Activated CD4-positive, alpha-beta T cell treated with anti-CD3 and anti-CD28 coated beads for 36 hours (primary cell): ENCODE measurements around the gene ADAM19. TPM values are rescaled to one million over a fixed set of nuclear protein-coding genes. Genes with fewer than 3 reads are reported as not detected.
A peak's percentile ranks its signal among the peaks of the same experiment; 100 is the strongest.

Source experiments
- ATAC-seq: fragments of 200-7000 bp; cut with Tn5 transposase; one replicate; pipeline ENCODE4 v1.10.0; 2021; ENCODE audit warnings: mild to moderate bottlenecking, moderate library complexity
- CTCF ChIA-PET: fragments of 350-600 bp; sonication (Branson Sonifier 250); formaldehyde crosslinking; loops from one replicate; lab custom pipeline; 2021; ENCODE audit warnings: antibody characterized with exemption; lab: Charles Lee
- POLR2A ChIA-PET: fragments of 350-600 bp; sonication (Branson Sonifier 250); formaldehyde crosslinking; loops from one replicate; lab custom pipeline; 2021; ENCODE audit warnings: antibody characterized with exemption, inconsistent platforms; lab: Charles Lee
- DNase-seq: peaks from one replicate; pipeline ENCODE4 v3.0.0-alpha.2; 2020
- H3K27ac Mint-ChIP-seq: one replicate; pipeline ENCODE4 v1.8.0; 2021; ENCODE audit warnings: mixed read lengths
- H3K27me3 Mint-ChIP-seq: one replicate; pipeline ENCODE4 v1.8.0; 2021; ENCODE audit warnings: mixed read lengths
- H3K36me3 Mint-ChIP-seq: one replicate; pipeline ENCODE4 v1.8.0; 2021; ENCODE audit warnings: low read depth, mixed read lengths
- H3K4me1 Mint-ChIP-seq: one replicate; pipeline ENCODE4 v1.8.0; 2021; ENCODE audit warnings: mixed read lengths
- H3K4me3 Mint-ChIP-seq: one replicate; pipeline ENCODE4 v1.8.0; 2021; ENCODE audit warnings: mild to moderate bottlenecking, moderate library complexity, mixed read lengths
- H3K9me3 Mint-ChIP-seq: one replicate; pipeline ENCODE4 v1.8.0; 2021; ENCODE audit warnings: low read depth, mixed read lengths
- intact Hi-C, 2 experiments: fragments of 100-400 bp; cut with DNase I in 1 of 2; cut with micrococcal nuclease in 1 of 2; formaldehyde crosslinking; loops; one replicate each; pipeline versions ENCODE4 v1.14.2 to v1.15.1; 2022 to 2024; cut with DNase I, micrococcal nuclease
- total RNA-seq, 2 experiments: library from RNA; stranded (reverse); gene quantifications; one replicate each; pipeline ENCODE4 v1.2.3, GENCODE V29; 2021

The ADAM19 gene
- total RNA-seq, 2 experiments from 2014 or later: 63.6 to 69.5 TPM

DNA sequence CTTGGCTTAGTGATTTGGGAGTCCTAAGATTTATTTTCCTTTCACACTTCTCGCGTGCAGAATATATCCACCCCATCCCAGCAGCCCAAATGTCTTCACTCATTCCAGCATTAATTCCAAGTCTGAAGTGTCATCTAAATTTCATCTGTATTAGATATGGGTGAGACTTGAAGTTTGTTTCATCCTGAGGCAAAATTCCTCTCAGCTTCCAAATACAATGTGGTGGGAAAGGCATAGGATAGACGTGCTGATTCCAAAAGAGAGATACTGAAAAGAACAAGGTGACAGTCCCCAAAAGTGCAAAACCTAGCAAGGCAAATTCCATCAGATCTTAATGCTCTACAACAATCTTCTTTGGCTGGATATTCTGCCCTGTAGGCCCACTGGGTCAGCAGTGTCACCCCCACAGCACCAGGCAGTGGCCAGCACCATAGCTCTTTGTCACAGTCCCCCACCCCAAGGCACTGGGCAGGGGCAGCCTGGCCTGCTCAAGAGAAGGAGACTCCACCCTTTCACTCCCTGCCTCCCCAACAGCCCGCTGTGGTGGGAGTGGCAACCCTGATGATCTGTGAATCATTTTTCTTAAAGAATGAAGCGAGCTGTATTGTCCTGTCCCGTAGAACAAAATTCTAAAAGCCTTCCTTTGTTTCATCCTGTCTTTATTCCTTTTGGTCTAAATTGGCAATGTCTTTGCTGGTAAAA is 2.7 kb upstream of the ADAM19 start:
- H3K9me3 Mint-ChIP-seq: no peaks in the 10 kb centered on the region
- peaks cover 4% of the 10 kb centered on the region for H3K27me3 Mint-ChIP-seq
- ChIA-PET POLR2A (no interaction called here), CTCF (interaction anchor here (1.1 to 1.5 kb wide), 2 partner anchors 18 to 165 kb away, joined by 3 to 5 read pairs; partner anchors contain the start of gene LSM11)
- no peak overlapping the region for H3K27ac Mint-ChIP-seq
- H3K4me1 Mint-ChIP-seq: peaks cover 43% of the 10 kb centered on the region
- H3K4me3 Mint-ChIP-seq: no peak overlapping the region
- ATAC-seq (no peak), DNase-seq (no peak)
- peaks cover 17% of the 10 kb centered on the region for H3K36me3 Mint-ChIP-seq
- intact Hi-C loops: no loop called here

DNA sequence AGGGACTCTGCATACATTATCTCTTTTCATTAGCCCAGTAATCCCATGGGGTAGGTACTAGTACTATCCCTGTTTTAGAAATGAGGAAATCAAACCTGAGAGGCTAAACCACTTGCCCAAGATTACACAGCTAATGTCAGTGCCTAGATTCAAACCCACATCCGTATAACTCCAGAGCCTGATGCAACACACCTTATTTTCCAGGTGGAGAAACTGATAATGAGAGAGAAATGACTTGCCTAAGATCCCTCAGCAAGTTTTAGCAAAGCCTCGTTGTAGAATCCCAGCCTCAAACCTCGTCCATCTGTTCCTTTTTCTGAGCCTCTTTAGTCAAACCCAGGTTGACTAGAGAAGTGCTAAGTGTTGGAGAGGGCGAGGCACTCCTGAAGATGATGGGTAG is 1.1 kb upstream of the ADAM19 start:
- ChIA-PET POLR2A (no interaction called here), CTCF (interaction anchor here (0.6 to 1.0 kb wide), 2 partner anchors 112 to 142 kb away, joined by 3 to 4 read pairs; no protein-coding TSS in a partner anchor)
- Mint-ChIP-seq H3K27ac (no peak overlapping the region), H3K9me3 (no peaks in the 10 kb centered on the region), H3K4me3 (peak overlapping the region; percentile 85), H3K36me3 (peaks cover 22% of the 10 kb centered on the region), H3K27me3 (peaks cover 4% of the 10 kb centered on the region), H3K4me1 (peaks cover 37% of the 10 kb centered on the region)
- ATAC-seq: no peak
- no peak for DNase-seq
- intact Hi-C loops: no loop called here

DNA sequence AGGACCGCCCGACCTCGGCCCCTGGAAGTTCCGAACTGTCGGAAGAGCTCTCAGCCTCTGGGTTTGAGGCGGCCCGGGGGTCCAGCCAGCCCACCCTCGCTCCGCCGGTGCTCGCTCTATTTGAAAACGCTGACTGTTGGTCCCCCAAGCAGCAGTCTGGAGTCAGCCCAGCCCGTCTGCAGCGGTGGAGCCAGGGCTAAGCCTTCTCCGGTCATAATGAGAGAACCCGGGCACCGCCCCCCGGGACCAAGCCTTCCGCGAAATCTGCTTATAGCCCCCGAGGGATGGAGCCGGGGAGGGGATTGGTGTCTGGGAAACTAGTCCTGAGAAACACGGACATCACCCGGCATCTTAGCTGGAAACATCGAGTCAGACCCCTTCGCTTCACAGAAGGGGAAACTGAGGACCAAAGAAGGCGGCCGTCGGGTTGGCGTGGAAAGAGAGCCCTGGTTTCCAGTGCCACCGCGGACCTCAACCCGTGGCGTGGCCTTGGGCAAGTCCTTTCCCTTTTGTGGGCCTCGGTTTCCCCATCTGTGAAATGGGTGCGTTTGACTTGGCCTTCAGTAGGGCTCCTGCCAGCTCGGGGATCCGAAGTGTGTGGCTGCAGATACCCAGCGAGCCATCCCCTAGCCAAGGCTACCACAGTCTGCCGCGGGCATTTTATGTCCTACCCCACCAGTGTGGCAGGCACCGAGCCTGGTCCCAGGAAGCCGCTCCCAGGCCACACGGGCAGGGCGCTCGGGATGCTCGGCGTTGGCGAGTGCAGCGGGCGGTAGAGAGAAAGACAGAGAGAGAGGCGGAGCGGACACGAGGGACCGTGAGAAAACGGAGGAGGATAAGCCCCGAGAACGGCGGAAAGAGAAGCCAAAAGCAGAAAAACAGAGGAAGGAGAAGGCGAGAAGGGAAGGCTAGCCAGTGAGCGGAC is 857 bp downstream of the ADAM19 start:
- ChIA-PET POLR2A (no interaction called here), CTCF (interaction anchor here (0.6 to 1.2 kb wide), 6 partner anchors 10 to 483 kb away, joined by 3 read pairs; no protein-coding TSS in a partner anchor)
- intact Hi-C loops: loop anchor here (1.0 to 5.0 kb wide), 4 partner anchors 33 to 169 kb away; partner anchors contain the start of genes LSM11 (in 1 of the 2) and SOX30 (in 1 of the 2)
- peak overlapping the region; percentile 83 for H3K27ac Mint-ChIP-seq
- peak; percentile 54 for DNase-seq
- peaks cover 4% of the 10 kb centered on the region for H3K27me3 Mint-ChIP-seq
- H3K36me3 Mint-ChIP-seq: peaks cover 31% of the 10 kb centered on the region
- H3K4me3 Mint-ChIP-seq: peak overlapping the region; percentile 85
- H3K4me1 Mint-ChIP-seq: peaks cover 49% of the 10 kb centered on the region
- H3K9me3 Mint-ChIP-seq: no peaks in the 10 kb centered on the region
- peak; percentile 4 for ATAC-seq

GRCh38 chr5:157571357-157571827 is 4.2 kb downstream of the ADAM19 start:
- ChIA-PET POLR2A (interaction anchor here (0.6 to 1.4 kb wide), 2 partner anchors 21 to 160 kb away, joined by 3 to 5 read pairs; partner anchors contain the start of gene THG1L), CTCF (interaction anchor here (0.6 to 1.1 kb wide), 2 partner anchors 20 to 74 kb away, joined by 3 to 4 read pairs; no protein-coding TSS in a partner anchor)
- Mint-ChIP-seq H3K9me3 (no peaks in the 10 kb centered on the region), H3K4me3 (peak overlapping the region; percentile 85), H3K36me3 (peaks cover 48% of the 10 kb centered on the region), H3K4me1 (peaks cover 51% of the 10 kb centered on the region), H3K27me3 (peaks cover 3% of the 10 kb centered on the region), H3K27ac (peak overlapping the region; percentile 81)
- intact Hi-C loops: loop anchor here (2.0 to 5.0 kb wide), 3 partner anchors 31 to 81 kb away; partner anchors contain the start of gene SOX30 (in 1 of the 2)
- peak; percentile 55 for DNase-seq
- peak; percentile 34 for ATAC-seq

GRCh38 chr5:157570531-157571200 is 4.9 kb downstream of the ADAM19 start:
- ATAC-seq (no peak), DNase-seq (no peak)
- H3K36me3 Mint-ChIP-seq: peaks cover 48% of the 10 kb centered on the region
- H3K4me1 Mint-ChIP-seq: peaks cover 51% of the 10 kb centered on the region
- peaks cover 3% of the 10 kb centered on the region for H3K27me3 Mint-ChIP-seq
- no peaks in the 10 kb centered on the region for H3K9me3 Mint-ChIP-seq
- ChIA-PET CTCF (interaction anchor here (0.6 kb wide), 2 partner anchors 73 to 180 kb away, joined by 3 read pairs; no protein-coding TSS in a partner anchor), POLR2A (interaction anchor here (1.4 to 1.8 kb wide), 2 partner anchors 26 to 161 kb away, joined by 3 to 8 read pairs; partner anchors contain the start of gene THG1L)
- H3K4me3 Mint-ChIP-seq: peak overlapping the region; percentile 85
- intact Hi-C loops: loop anchor here (2.0 to 5.0 kb wide), 3 partner anchors 30 to 82 kb away; partner anchors contain the start of gene SOX30 (in 1 of the 2)
- H3K27ac Mint-ChIP-seq: peak overlapping the region; percentile 81

- ATAC-seq: no peak
- H3K27ac Mint-ChIP-seq: peak overlapping the region; percentile 2
- DNase-seq: no peak
- no peak overlapping the region for H3K4me3 Mint-ChIP-seq
- peaks cover 44% of the 10 kb centered on the region for H3K36me3 Mint-ChIP-seq
- H3K4me1 Mint-ChIP-seq: peaks cover 53% of the 10 kb centered on the region
- CTCF ChIA-PET: interaction anchor here (1.5 kb wide), 1 partner anchor 50 kb away, joined by 3 read pairs; no protein-coding TSS in a partner anchor
- POLR2A ChIA-PET: interaction anchor here (0.7 kb wide), 1 partner anchor 15 kb away, joined by 3 read pairs; no protein-coding TSS in a partner anchor
- no peaks in the 10 kb centered on the region for H3K9me3 Mint-ChIP-seq
- no peaks in the 10 kb centered on the region for H3K27me3 Mint-ChIP-seq
- intact Hi-C loops: no loop called here
These were observed 6.9 kb downstream of the ADAM19 start for GRCh38 chr5:157568720-157569119.

DNA sequence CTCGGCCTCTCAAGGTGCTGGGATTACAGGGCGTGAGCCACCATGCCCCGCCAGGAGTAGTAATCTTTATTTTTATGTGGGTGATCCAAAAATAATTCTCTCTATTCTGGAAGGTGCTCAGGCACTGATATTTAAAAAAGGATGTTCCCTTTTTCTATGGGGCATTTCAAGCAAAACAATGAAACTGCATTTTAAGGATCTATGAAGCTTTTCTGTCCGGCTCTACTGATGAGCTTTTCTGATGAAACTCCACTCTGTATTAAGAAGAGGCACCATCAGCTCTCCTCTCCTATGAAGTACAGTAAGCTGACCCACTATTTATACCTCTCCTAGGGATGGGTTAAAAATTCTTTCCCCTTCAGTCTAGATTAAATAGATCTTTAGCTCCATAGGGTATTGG is 7.4 kb downstream of the ADAM19 start:
- H3K27me3 Mint-ChIP-seq: no peaks in the 10 kb centered on the region
- H3K4me3 Mint-ChIP-seq: no peak overlapping the region
- peaks cover 57% of the 10 kb centered on the region for H3K4me1 Mint-ChIP-seq
- CTCF ChIA-PET: interaction anchor here (1.5 kb wide), 1 partner anchor 51 kb away, joined by 3 read pairs; no protein-coding TSS in a partner anchor
- POLR2A ChIA-PET: no interaction called here
- DNase-seq (no peak), ATAC-seq (no peak)
- no peak overlapping the region for H3K27ac Mint-ChIP-seq
- intact Hi-C loops: no loop called here
- peaks cover 45% of the 10 kb centered on the region for H3K36me3 Mint-ChIP-seq
- no peaks in the 10 kb centered on the region for H3K9me3 Mint-ChIP-seq

DNA sequence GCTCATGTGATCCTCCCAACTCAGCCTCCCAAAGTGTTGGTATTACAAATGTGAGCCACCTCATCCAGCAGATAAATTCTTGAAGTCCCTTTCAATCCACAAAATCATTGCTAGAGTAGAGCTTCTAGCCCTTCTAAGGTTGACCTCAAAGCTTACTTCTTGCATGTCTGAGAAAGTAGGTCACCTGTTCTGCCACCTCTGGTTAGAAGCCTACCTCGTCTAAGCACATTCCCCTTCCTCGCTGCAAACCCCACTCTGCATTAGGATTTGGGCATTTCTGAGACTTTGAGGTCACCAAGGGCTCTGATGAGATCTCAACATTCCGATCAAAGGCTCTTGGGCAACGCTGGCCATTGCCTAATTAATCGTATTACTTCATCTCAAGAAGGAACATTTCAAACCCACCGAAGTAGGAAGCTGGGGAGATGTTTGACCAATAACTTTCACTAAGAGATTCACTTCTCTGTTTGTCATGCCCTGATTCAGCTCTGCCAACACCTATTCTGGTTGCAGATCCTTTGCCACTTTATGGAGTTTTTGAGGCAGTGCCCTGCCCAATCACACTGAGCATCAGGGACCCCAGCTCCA is 8.6 kb downstream of the ADAM19 start:
- intact Hi-C loops: no loop called here
- H3K27ac Mint-ChIP-seq: peak overlapping the region; percentile 34
- H3K4me1 Mint-ChIP-seq: peaks cover 58% of the 10 kb centered on the region
- H3K4me3 Mint-ChIP-seq: no peak overlapping the region
- DNase-seq (no peak), ATAC-seq (no peak)
- POLR2A ChIA-PET: interaction anchor here (1.2 kb wide), 1 partner anchor 9 kb away, joined by 4 read pairs; no protein-coding TSS in a partner anchor
- CTCF ChIA-PET: interaction anchor here (1.5 kb wide), 1 partner anchor 52 kb away, joined by 3 read pairs; no protein-coding TSS in a partner anchor
- H3K36me3 Mint-ChIP-seq: peaks cover 48% of the 10 kb centered on the region
- H3K27me3 Mint-ChIP-seq: no peaks in the 10 kb centered on the region
- H3K9me3 Mint-ChIP-seq: no peaks in the 10 kb centered on the region

DNA sequence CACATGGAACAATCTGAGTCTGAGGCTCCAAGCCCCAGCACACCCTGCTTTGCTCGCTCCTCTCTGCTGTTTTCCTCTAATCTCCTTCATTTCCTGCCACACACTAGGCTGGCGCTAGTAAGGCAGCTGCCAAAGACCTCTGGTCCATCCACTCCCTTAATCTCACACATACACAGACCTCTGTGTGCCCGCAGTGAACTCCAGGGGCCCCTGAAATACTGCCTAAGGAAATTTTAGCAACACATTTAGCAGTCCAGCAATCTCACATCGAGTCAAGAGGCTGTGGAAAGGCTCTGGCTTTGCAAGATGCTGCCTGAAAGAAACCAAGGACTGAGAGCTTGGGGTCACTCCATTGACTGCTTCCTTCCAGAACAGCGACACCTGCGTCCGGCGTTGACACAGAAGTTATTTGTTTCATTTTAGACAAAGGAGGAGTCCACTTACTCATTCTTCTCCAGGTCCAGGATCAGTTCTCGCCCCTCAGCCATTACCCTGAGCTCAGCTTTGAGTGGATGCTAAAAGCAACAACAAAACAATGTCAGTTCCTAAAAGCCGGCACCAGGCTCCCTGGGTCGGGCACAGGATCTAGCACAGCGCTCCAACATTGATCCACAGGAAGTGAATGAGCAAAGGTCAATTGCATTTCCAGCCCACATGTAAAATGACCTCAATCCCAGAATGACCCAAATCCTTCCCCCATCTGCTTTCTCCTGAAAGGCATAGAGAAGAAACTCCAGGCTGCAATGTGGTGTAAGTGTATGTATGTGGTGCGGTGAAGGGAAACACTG is 11.5 kb downstream of the ADAM19 start:
- DNase-seq: no peak
- CTCF ChIA-PET: interaction anchor here (1.5 kb wide), 1 partner anchor 179 kb away, joined by 3 read pairs; the partner anchor contains the start of gene LSM11
- POLR2A ChIA-PET: no interaction called here
- peaks cover 47% of the 10 kb centered on the region for H3K4me1 Mint-ChIP-seq
- intact Hi-C loops: no loop called here
- no peak for ATAC-seq
- peaks cover 49% of the 10 kb centered on the region for H3K36me3 Mint-ChIP-seq
- H3K27me3 Mint-ChIP-seq: no peaks in the 10 kb centered on the region
- no peak overlapping the region for H3K27ac Mint-ChIP-seq
- no peaks in the 10 kb centered on the region for H3K9me3 Mint-ChIP-seq
- no peak overlapping the region for H3K4me3 Mint-ChIP-seq
